HepG2 (cell line): ENCODE results near the gene DMXL2. TPM values are rescaled to one million over a fixed set of nuclear protein-coding genes. Genes with fewer than 3 reads are reported as not detected.

Source experiments
- ATAC-seq: fragments of 200-7000 bp; cut with Tn5 transposase; 3 replicates; pipeline ENCODE4 v1.9.1; 2020; ENCODE audit warnings: mild to moderate bottlenecking, moderate library complexity
- BruUV-seq: library from RNA; stranded (reverse); fragments of 400-500 nt; replicated peaks from 2 replicates; lab custom pipeline; 2021; lab: Mats Ljungman, UMichigan
- CTCF ChIA-PET: fragments of 300-600 bp; formaldehyde crosslinking; extraction: SDS; loops from one replicate; lab custom pipeline; 2021; ENCODE audit warnings: low total read pairs, inconsistent platforms, low intra/inter-chr PET ratio; lab: Yijun Ruan, JAX
- POLR2A ChIA-PET: fragments of 350-600 bp; sonication (Branson Sonifier 250); formaldehyde crosslinking; loops from one replicate; lab custom pipeline; 2020; ENCODE audit warnings: antibody characterized with exemption, inconsistent platforms; lab: Yijun Ruan, JAX
- DNase-seq: peaks from one replicate; pipeline ENCODE4 v3.0.0-alpha.2; 2015; ENCODE audit warnings: low spot score
- FAIRE-seq: peaks from 3 replicates; lab custom pipeline; 2011; peaks lifted over from hg19 to GRCh38; lab: Jason Lieb, UNC
- H2AFZ ChIP-seq: one replicate; pipeline ENCODE4 v1.6.1; 2011; ENCODE audit warnings: low read length, inconsistent platforms
- H3K27ac ChIP-seq: fragments of 300-600 bp; 3 replicates; pipeline ENCODE4 v1.8.0; 2011; ENCODE audit warnings: mixed run types, mild to moderate bottlenecking, mixed read lengths, low read length, inconsistent platforms; ENCODE audit not compliant: insufficient read depth; ENCODE audit errors: extremely low read length
- H3K27me3 ChIP-seq, 2 experiments: fragments of 200-600 bp in 1 of 2; 2 replicates in 1 of 2; 3 replicates in 1 of 2; pipeline versions ENCODE4 v1.6.0 to v1.8.0; 2011; ENCODE audit warnings: low read length in 2 of 2, mild to moderate bottlenecking in 2 of 2, moderate library complexity in 2 of 2, inconsistent platforms in 1 of 2; ENCODE audit not compliant: insufficient read depth in 2 of 2, control insufficient read depth in 1 of 2
- H3K36me3 ChIP-seq, 2 experiments: fragments of 200-600 bp in 1 of 2; replicated peaks in 1 of 2; 2 replicates in 1 of 2; 3 replicates in 1 of 2; pipeline versions ENCODE4 v1.5.1 to v1.8.0; 2011; ENCODE audit warnings: low read length in 2 of 2, inconsistent platforms in 1 of 2; ENCODE audit not compliant: insufficient read depth in 2 of 2, control insufficient read depth in 1 of 2
- H3K4me1 ChIP-seq: 2 replicates; pipeline ENCODE4 v1.5.1; 2012; ENCODE audit warnings: low read length, inconsistent platforms; ENCODE audit not compliant: insufficient read depth
- H3K4me2 ChIP-seq: 2 replicates; pipeline ENCODE4 v1.6.0; 2011; ENCODE audit warnings: low read depth, low read length, inconsistent platforms
- H3K4me3 ChIP-seq, 3 experiments: fragments of 200-600 bp in 1 of 3; sonication (generic), shearing (Covaris generic) in 1 of 3; replicated peaks in 1 of 3; 2 replicates each; pipeline ENCODE4 v1.5.1; 2011 to 2016; ENCODE audit warnings: low read length in 3 of 3, inconsistent platforms in 2 of 3, low read depth in 2 of 3, mild to moderate bottlenecking in 2 of 3, control low read depth in 1 of 3, mixed read lengths in 1 of 3; ENCODE audit not compliant: insufficient read depth in 1 of 3
- H3K79me2 ChIP-seq: one replicate; pipeline ENCODE4 v1.6.1; 2011; ENCODE audit warnings: low read length, inconsistent platforms; ENCODE audit not compliant: insufficient read depth
- H3K9ac ChIP-seq: 2 replicates; pipeline ENCODE4 v1.6.0; 2011; ENCODE audit warnings: mild to moderate bottlenecking, low read depth, low read length, inconsistent platforms; ENCODE audit not compliant: insufficient read depth
- H3K9me3 ChIP-seq: 2 replicates; pipeline ENCODE4 v1.5.1; 2012; ENCODE audit warnings: mild to moderate bottlenecking, low read length
- H4K20me1 ChIP-seq: 2 replicates; pipeline ENCODE4 v1.6.0; 2011; ENCODE audit warnings: inconsistent platforms, mild to moderate bottlenecking, low read length, moderate library complexity; ENCODE audit not compliant: insufficient read depth
- FOXA3 ChIP-seq: IDR thresholded peaks from 2 replicates; pipeline ENCODE4 v1.6.1; 2016; ENCODE audit warnings: missing genetic modification reagents, missing compliant biosample characterization
- FOXP4 ChIP-seq: sonication (generic); formaldehyde crosslinking; IDR thresholded peaks from 2 replicates; pipeline ENCODE4 v1.4.0; 2020; ENCODE audit warnings: missing genetic modification reagents
- GMEB1 ChIP-seq: sonication (generic); formaldehyde crosslinking; IDR thresholded peaks from 2 replicates; pipeline ENCODE4 v1.5.1; 2020; ENCODE audit warnings: missing genetic modification reagents, mild to moderate bottlenecking, borderline replicate concordance
- JUNB ChIP-seq: sonication (generic); formaldehyde crosslinking; IDR thresholded peaks from 2 replicates; pipeline ENCODE4 v1.8.0; 2022; ENCODE audit warnings: missing genetic modification reagents, mild to moderate bottlenecking, borderline replicate concordance
- KDM4B ChIP-seq: sonication (generic); formaldehyde crosslinking; IDR thresholded peaks from 2 replicates; pipeline ENCODE4 v1.4.0; 2020; ENCODE audit warnings: missing genetic modification reagents
- MLLT10 ChIP-seq: sonication (generic); formaldehyde crosslinking; IDR thresholded peaks from 2 replicates; pipeline ENCODE4 v1.4.0; 2020; ENCODE audit warnings: missing genetic modification reagents
- MTA1 ChIP-seq: sonication (generic); formaldehyde crosslinking; IDR thresholded peaks from 2 replicates; pipeline ENCODE4 v1.4.0; 2020; ENCODE audit warnings: missing genetic modification reagents, mild to moderate bottlenecking, borderline replicate concordance
- MTF2 ChIP-seq: sonication (generic); formaldehyde crosslinking; IDR thresholded peaks from 2 replicates; pipeline ENCODE4 v1.5.0; 2020; ENCODE audit warnings: missing genetic modification reagents, borderline replicate concordance
- NFIC ChIP-seq: IDR thresholded peaks from 2 replicates; pipeline ENCODE4 v1.6.1; 2012; ENCODE audit warnings: mild to moderate bottlenecking, low read length, inconsistent platforms
- SIN3A ChIP-seq: IDR thresholded peaks from 2 replicates; pipeline ENCODE4 v1.6.1; 2011; ENCODE audit warnings: low read depth, mild to moderate bottlenecking, control low read depth, low read length, borderline replicate concordance
- SIN3B ChIP-seq: fragments of 150-350 bp; IDR thresholded peaks from 2 replicates; pipeline ENCODE4 v1.6.1; 2014; ENCODE audit warnings: low read length
- ZFP36 ChIP-seq: fragments of 150-350 bp; IDR thresholded peaks from 2 replicates; pipeline ENCODE4 v1.6.1; 2018; ENCODE audit warnings: borderline replicate concordance, low read length, low read depth; ENCODE audit not compliant: partially characterized antibody
- ZFP37 ChIP-seq: sonication (generic); formaldehyde crosslinking; IDR thresholded peaks from 2 replicates; pipeline ENCODE4 v1.4.0; 2020; ENCODE audit warnings: missing genetic modification reagents, borderline replicate concordance
- ZNF101 ChIP-seq: sonication (generic); formaldehyde crosslinking; IDR thresholded peaks from 2 replicates; pipeline ENCODE4 v1.4.0; 2020; ENCODE audit warnings: mild to moderate bottlenecking, low read depth, missing genetic modification reagents, borderline replicate concordance
- ZNF34 ChIP-seq: sonication (generic); formaldehyde crosslinking; IDR thresholded peaks from 2 replicates; pipeline ENCODE4 v1.4.0; 2020; ENCODE audit warnings: mild to moderate bottlenecking, missing genetic modification reagents, borderline replicate concordance
- ZNF543 ChIP-seq: sonication (generic); formaldehyde crosslinking; IDR thresholded peaks from 2 replicates; pipeline ENCODE4 v1.4.0; 2020; ENCODE audit warnings: mild to moderate bottlenecking, missing genetic modification reagents
- WGBS: methylation state at CpG from one replicate; pipeline ENCODE4 v1.1.6; 2017; ENCODE audit warnings: low lambda C conversion rate; 5-methylcytosine and 5-hydroxymethylcytosine counted together
- in situ Hi-C: cut with HindIII; loops from 2 replicates; pipeline ENCODE4 v1.10.0; 2017; ENCODE audit warnings: low pct_unique_long_range_greater_than_20kb; ENCODE audit not compliant: extremely low pct_ligation_motif_present
- intact Hi-C: fragments of 100-400 bp; cut with micrococcal nuclease; formaldehyde crosslinking; loops from one replicate; pipeline ENCODE4 v1.10.0; 2022; ENCODE audit not compliant: unreplicated experiment
- polyA plus RNA-seq, 8 experiments: library from polyadenylated mRNA; depleted of rRNA in 3 of 8; stranded (reverse) in 7 of 8; unstranded in 1 of 8; fragments of >200 nt; fragmentation: Illumina TruSeq in 4 of 8; extraction: Trizol in 4 of 8; gene quantifications; 2 replicates each; pipeline versions ENCODE4 v1.2.1 to v1.2.3, GENCODE V29; 2011 to 2016; ENCODE audit warnings: low read depth in 4 of 8, missing spikeins in 1 of 8, mixed read lengths in 1 of 8; ENCODE audit not compliant: insufficient read depth in 1 of 8
- total RNA-seq, 5 experiments: library from RNA; depleted of rRNA; stranded (reverse); fragments of >200 nt; fragmentation: Illumina TruSeq; extraction: Trizol; gene quantifications; 2 replicates each; pipeline ENCODE4 v1.2.3, GENCODE V29; 2016; ENCODE audit warnings: low read depth in 1 of 5

The DMXL2 gene
- total and polyA plus RNA-seq, 2 of the 13 experiments (the other 11 are each of a cell fraction or from before 2014, with no cell fraction given): 11.6 to 15.3 TPM

GRCh38 chr15:51505251-51505650 is 117.3 kb downstream of the DMXL2 start:
- no peak for ATAC-seq
- 100% methylated on average over 1 of the region's 1 CpG for WGBS
- H3K4me1 ChIP-seq: no peaks in the 10 kb centered on the region
- DNase-seq: no peak
- H3K27ac ChIP-seq: no peak overlapping the region
- no peak overlapping the region for H3K9ac ChIP-seq
- no peaks in the 10 kb centered on the region for H3K27me3 ChIP-seq
- POLR2A ChIA-PET: no interaction called here
- H3K36me3 ChIP-seq: no peaks in the 10 kb centered on the region
- no peaks in the 10 kb centered on the region for H3K79me2 ChIP-seq
- no peak overlapping the region for H3K4me3 ChIP-seq
- H3K9me3 ChIP-seq: no peaks in the 10 kb centered on the region
- BruUV-seq: no TSS peak
- intact Hi-C loops (no loop called here), in situ Hi-C loops (no loop called here)
- no peaks in the 10 kb centered on the region for H4K20me1 ChIP-seq
- FAIRE-seq: no peak
- no peak overlapping the region for H2AFZ ChIP-seq
- no peak overlapping the region for H3K4me2 ChIP-seq
- TF ChIP-seq KDM4B (CRISPR knock-in tag) (no peak), FOXA3 (CRISPR knock-in tag) (no peak), ZNF34 (CRISPR knock-in tag) (no peak), ZFP36 (no peak), JUNB (CRISPR knock-in tag) (no peak), GMEB1 (CRISPR knock-in tag) (no peak), SIN3A (no peak), MTA1 (no peak), MTF2 (CRISPR knock-in tag) (no peak), NFIC (no peak), FOXP4 (CRISPR knock-in tag) (no peak), SIN3B (no peak), ZNF101 (CRISPR knock-in tag) (no peak), ZFP37 (CRISPR knock-in tag) (no peak), MLLT10 (CRISPR knock-in tag) (no peak), ZNF543 (CRISPR knock-in tag) (no peak)
- CTCF ChIA-PET: no interaction called here
